ENCODE data around the gene SPN.
"Not testable (repeated sequence)": the region's sequence is repeated elsewhere in the genome, so short reads cannot be mapped to it uniquely, and the experiment has no call there.

The SPN gene

GRCh38 chr16:29678691-29679267 is 15.7 kb downstream of the SPN start, which contains the start of gene QPRT:
QPRT (plus strand) TSS chr16:29679180; CDS start chr16:29679198, 18 bp downstream.
- DNase-seq: no peak

GRCh38 chr16:29680180-29680598 is 17.1 kb downstream of the SPN start:
- DNase-seq: no peak

GRCh38 chr16:29683543-29684090 is 20.6 kb downstream of the SPN start:
- DNase-seq: no peak

GRCh38 chr16:29684679-29685078 is 21.6 kb downstream of the SPN start:
- no peak for DNase-seq

GRCh38 chr16:29686740-29687332 is 23.8 kb downstream of the SPN start:
- DNase-seq: no peak

GRCh38 chr16:29687755-29688154 is 24.7 kb downstream of the SPN start:
- DNase-seq: no peak

GRCh38 chr16:29688172-29688571 is 25.1 kb downstream of the SPN start:
- DNase-seq: no peak

GRCh38 chr16:29689490-29690351 is 26.7 kb downstream of the SPN start:
- not testable (repeated sequence) for DNase-seq

- not testable (repeated sequence) for DNase-seq
Measured at GRCh38 chr16:29692606-29693005, 29.6 kb downstream of the SPN start.

GRCh38 chr16:29694384-29695195 is 31.5 kb downstream of the SPN start:
- no peak for DNase-seq

GRCh38 chr16:29695675-29696074 is 32.6 kb downstream of the SPN start:
- not testable (repeated sequence) for DNase-seq

GRCh38 chr16:29696881-29697331 is 33.9 kb downstream of the SPN start:
- no peak for DNase-seq

- DNase-seq: no peak
Measured at GRCh38 chr16:29697391-29697790, 34.3 kb downstream of the SPN start.

- DNase-seq: no peak
Measured at GRCh38 chr16:29698042-29698441, 35.0 kb downstream of the SPN start.

GRCh38 chr16:29698484-29699323 is 35.7 kb downstream of the SPN start:
- no peak for DNase-seq

- DNase-seq: no peak
Measured at GRCh38 chr16:29699324-29700219, 36.5 kb downstream of the SPN start.

GRCh38 chr16:29700253-29700987 is 37.4 kb downstream of the SPN start:
- peak; percentile 83 for DNase-seq

- DNase-seq: no peak
Measured at GRCh38 chr16:29701214-29701555, 38.1 kb downstream of the SPN start.

- peak; percentile 24 for DNase-seq
Measured at GRCh38 chr16:29702269-29702668, 39.2 kb downstream of the SPN start.

GRCh38 chr16:29705030-29705429 is 42.0 kb downstream of the SPN start:
- DNase-seq: no peak
